GM19023 (cell line): ENCODE data around the gene GNAT2.

Experiments
- ATAC-seq: cut with Tn5 transposase; IDR thresholded peaks from one replicate; pipeline ENCODE4 v1.9.1; 2021; ENCODE audit warnings: mild to moderate bottlenecking, moderate library complexity; ENCODE audit not compliant: unreplicated experiment

GNAT2 gene

DNA sequence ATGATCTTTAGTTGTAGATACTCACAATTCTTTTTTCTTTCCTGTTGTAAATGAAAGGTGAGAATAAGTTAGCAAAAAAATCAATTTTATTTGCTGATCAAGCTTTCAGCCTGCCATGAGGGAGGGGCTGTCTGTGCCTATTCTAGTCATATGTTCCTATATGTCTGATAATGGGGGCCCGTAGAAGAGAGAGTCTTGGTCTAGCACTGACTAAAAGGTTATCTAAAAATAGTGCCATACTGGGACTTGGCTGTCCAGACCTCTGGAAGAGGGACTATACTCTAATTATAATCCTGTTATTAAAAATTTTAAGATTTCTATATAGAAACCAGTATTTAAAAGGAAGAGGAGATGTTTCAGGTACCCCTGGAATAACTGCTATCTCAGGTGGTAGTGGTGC, 52.4 kb downstream of the GNAT2 start:
- ATAC-seq = no peak

DNA sequence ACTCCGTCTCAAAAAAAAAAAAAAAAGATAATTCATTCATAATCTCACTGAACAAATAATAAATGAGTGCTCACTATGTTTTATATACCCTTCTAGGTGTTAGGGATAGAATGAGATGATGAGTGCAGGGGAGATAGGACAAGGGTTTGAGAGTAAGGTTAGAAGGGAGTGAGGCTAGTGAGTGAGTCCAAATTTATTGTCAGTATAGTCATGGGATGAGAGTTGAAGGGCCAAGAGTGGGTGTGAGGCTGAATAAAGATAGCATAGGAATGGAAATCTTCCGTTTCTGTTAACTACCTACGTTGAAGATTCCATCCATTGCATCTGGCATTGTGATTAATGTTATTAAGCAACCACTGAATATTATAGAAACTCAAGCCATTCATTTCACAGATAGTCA, 54.2 kb downstream of the GNAT2 start:
- no peak for ATAC-seq

GRCh38 chr1:109564194-109564878, 55.1 kb downstream of the GNAT2 start:
- no peak for ATAC-seq

DNA sequence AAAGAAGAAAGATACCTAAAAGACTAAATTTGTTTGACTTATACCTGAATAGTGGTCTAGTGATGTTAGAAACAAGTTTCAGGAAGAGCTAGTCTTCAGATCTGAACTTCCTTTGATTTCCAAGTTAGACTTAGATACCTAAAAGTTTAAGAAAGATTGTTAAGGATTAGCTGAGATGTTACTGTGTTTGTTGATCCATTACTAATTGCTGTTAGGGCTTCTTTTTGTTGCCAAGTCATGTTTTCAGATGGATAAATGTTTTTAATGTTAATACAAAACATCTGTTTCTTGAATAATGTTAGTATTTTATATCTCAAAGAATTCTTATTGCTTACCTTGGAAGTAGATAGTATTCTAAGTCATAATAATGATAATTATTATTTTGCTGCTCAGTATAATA, 59.4 kb downstream of the GNAT2 start:
- ATAC-seq = no peak

- ATAC-seq = no peak
These were observed 61.9 kb downstream of the GNAT2 start for GRCh38 chr1:109557520-109557919.

DNA sequence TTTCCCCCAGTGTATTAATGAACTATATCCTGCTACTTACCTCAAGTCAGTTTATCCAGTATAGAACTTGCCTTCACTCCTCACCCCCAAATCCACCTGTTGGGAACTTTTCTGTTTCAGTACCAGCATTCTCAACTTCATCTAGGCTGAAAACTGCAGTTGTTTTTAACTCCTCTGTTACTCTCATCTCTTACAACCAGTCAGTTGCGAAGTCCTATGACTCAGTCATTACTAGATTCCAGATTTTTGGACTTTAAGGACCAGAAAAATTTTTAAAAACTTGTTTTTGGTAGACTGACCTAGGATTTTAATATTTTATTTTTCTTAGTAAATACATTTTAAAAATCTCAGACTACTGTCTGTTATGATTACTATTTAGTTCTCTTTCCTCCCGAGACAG, 62.9 kb downstream of the GNAT2 start:
- no peak for ATAC-seq
